Calu3 (cell line): ENCODE measurements around the gene RSPH1. TPM values are rescaled to one million over a fixed set of nuclear protein-coding genes. Genes with fewer than 3 reads are reported as not detected.

Source experiments
- BruUV-seq: library from RNA; stranded (reverse); fragments of 400-500 nt; replicated peaks from 2 replicates; lab custom pipeline; 2021; lab: Mats Ljungman, UMichigan
- CTCF ChIA-PET: fragments of 300-600 bp; sonication (Branson Sonifier 250); formaldehyde crosslinking; loops from one replicate; lab custom pipeline; 2022; ENCODE audit warnings: antibody characterized with exemption; lab: Charles Lee
- DNase-seq: peaks from one replicate; pipeline ENCODE4 v3.0.0; 2022
- H3K27ac Mint-ChIP-seq: one replicate; pipeline ENCODE4 v1.8.0; 2022; ENCODE audit warnings: mixed read lengths; ENCODE audit not compliant: unreplicated experiment
- H3K27me3 Mint-ChIP-seq: one replicate; pipeline ENCODE4 v1.8.0; 2022; ENCODE audit warnings: mixed read lengths; ENCODE audit not compliant: unreplicated experiment
- H3K36me3 Mint-ChIP-seq: one replicate; pipeline ENCODE4 v1.8.0; 2022; ENCODE audit warnings: mild to moderate bottlenecking, moderate library complexity, mixed read lengths; ENCODE audit not compliant: insufficient read depth, unreplicated experiment
- H3K4me1 Mint-ChIP-seq: one replicate; pipeline ENCODE4 v1.8.0; 2022; ENCODE audit warnings: mild to moderate bottlenecking, low read depth, mixed read lengths; ENCODE audit not compliant: unreplicated experiment
- H3K4me3 Mint-ChIP-seq: one replicate; pipeline ENCODE4 v1.8.0; 2022; ENCODE audit warnings: mild to moderate bottlenecking, low read depth, moderate library complexity, mixed read lengths; ENCODE audit not compliant: unreplicated experiment
- H3K9me3 Mint-ChIP-seq: one replicate; pipeline ENCODE4 v1.8.0; 2022; ENCODE audit warnings: low read depth, mixed read lengths; ENCODE audit not compliant: unreplicated experiment
- CTCF ChIP-seq: fragments of 200-600 bp; IDR thresholded peaks from one replicate; pipeline ENCODE4 v1.8.0; 2022; ENCODE audit warnings: antibody characterized with exemption; ENCODE audit not compliant: unreplicated experiment
- intact Hi-C: fragments of 100-400 bp; cut with micrococcal nuclease; formaldehyde crosslinking; loops from one replicate; pipeline ENCODE4 v1.10.0; 2022; ENCODE audit not compliant: unreplicated experiment
- total RNA-seq: library from RNA; stranded (reverse); gene quantifications from 2 replicates; pipeline ENCODE4 v1.2.3, GENCODE V29; 2022

Gene RSPH1
- total RNA-seq, 1 experiment from 2014 or later: 2.2 TPM

GRCh38 chr21:42444745-42445059 lies 51.3 kb downstream of the RSPH1 start:
- Mint-ChIP-seq H3K4me3 (no peak overlapping the region), H3K4me1 (no peaks in the 10 kb centered on the region), H3K36me3 (no peaks in the 10 kb centered on the region), H3K9me3 (peaks cover 2% of the 10 kb centered on the region), H3K27me3 (peaks cover 32% of the 10 kb centered on the region), H3K27ac (no peak overlapping the region)
- CTCF ChIA-PET: interaction anchor here (0.6 to 0.7 kb wide), 2 partner anchors 45 to 84 kb away, joined by 3 read pairs; no protein-coding TSS in a partner anchor
- DNase-seq: no peak
- intact Hi-C loops: no loop called here
- BruUV-seq: no TSS peak
- no peak for TF ChIP-seq CTCF

GRCh38 chr21:42443876-42444744 lies 51.9 kb downstream of the RSPH1 start:
- TF ChIP-seq CTCF: no peak
- Mint-ChIP-seq H3K36me3 (no peaks in the 10 kb centered on the region), H3K27me3 (peaks cover 33% of the 10 kb centered on the region), H3K27ac (no peak overlapping the region), H3K9me3 (peaks cover 2% of the 10 kb centered on the region), H3K4me1 (no peaks in the 10 kb centered on the region), H3K4me3 (no peak overlapping the region)
- CTCF ChIA-PET: interaction anchor here (0.6 to 0.7 kb wide), 2 partner anchors 45 to 83 kb away, joined by 3 read pairs; no protein-coding TSS in a partner anchor
- intact Hi-C loops: no loop called here
- BruUV-seq: no TSS peak
- DNase-seq: no peak

- Mint-ChIP-seq H3K27ac (no peak overlapping the region), H3K27me3 (peaks cover 41% of the 10 kb centered on the region), H3K36me3 (no peaks in the 10 kb centered on the region), H3K4me3 (no peak overlapping the region), H3K9me3 (peaks cover 2% of the 10 kb centered on the region), H3K4me1 (no peaks in the 10 kb centered on the region)
- intact Hi-C loops: no loop called here
- no peak for DNase-seq
- no TSS peak for BruUV-seq
- CTCF ChIA-PET: no interaction called here
- no peak for TF ChIP-seq CTCF
Measured at GRCh38 chr21:42443181-42443785, 52.7 kb downstream of the RSPH1 start.

GRCh38 chr21:42441963-42442362 lies 54.1 kb downstream of the RSPH1 start:
- no TSS peak for BruUV-seq
- intact Hi-C loops: no loop called here
- no peak for DNase-seq
- Mint-ChIP-seq H3K27me3 (peaks cover 49% of the 10 kb centered on the region), H3K9me3 (peaks cover 2% of the 10 kb centered on the region), H3K4me3 (no peak overlapping the region), H3K36me3 (no peaks in the 10 kb centered on the region), H3K27ac (no peak overlapping the region), H3K4me1 (no peaks in the 10 kb centered on the region)
- no peak for TF ChIP-seq CTCF
- CTCF ChIA-PET: no interaction called here
